Astrocyte (in vitro differentiated cells and primary cell): ENCODE results near the gene IL17B.

Source experiments
- EZH2 ChIP-seq: IDR thresholded peaks from 2 replicates; pipeline ENCODE4 v1.6.1; 2012; ENCODE audit warnings: mild to moderate bottlenecking, low read length, inconsistent platforms; ENCODE audit not compliant: insufficient read depth
- TF ChIP-seq, protein P1 (sequence below): IDR thresholded peaks from 2 replicates; pipeline ENCODE4 v1.5.1; 2011; ENCODE audit warnings: low read depth, mild to moderate bottlenecking, inconsistent platforms, low read length, moderate library complexity; ENCODE audit not compliant: insufficient read depth

- TF ChIP-seq, protein P1, sequence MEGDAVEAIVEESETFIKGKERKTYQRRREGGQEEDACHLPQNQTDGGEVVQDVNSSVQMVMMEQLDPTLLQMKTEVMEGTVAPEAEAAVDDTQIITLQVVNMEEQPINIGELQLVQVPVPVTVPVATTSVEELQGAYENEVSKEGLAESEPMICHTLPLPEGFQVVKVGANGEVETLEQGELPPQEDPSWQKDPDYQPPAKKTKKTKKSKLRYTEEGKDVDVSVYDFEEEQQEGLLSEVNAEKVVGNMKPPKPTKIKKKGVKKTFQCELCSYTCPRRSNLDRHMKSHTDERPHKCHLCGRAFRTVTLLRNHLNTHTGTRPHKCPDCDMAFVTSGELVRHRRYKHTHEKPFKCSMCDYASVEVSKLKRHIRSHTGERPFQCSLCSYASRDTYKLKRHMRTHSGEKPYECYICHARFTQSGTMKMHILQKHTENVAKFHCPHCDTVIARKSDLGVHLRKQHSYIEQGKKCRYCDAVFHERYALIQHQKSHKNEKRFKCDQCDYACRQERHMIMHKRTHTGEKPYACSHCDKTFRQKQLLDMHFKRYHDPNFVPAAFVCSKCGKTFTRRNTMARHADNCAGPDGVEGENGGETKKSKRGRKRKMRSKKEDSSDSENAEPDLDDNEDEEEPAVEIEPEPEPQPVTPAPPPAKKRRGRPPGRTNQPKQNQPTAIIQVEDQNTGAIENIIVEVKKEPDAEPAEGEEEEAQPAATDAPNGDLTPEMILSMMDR = no peak
- no peak for TF ChIP-seq EZH2
Measured at GRCh38 chr5:149388498-149389190, 9.6 kb upstream of the IL17B start.
